ENCODE results near the gene ADCK2.
"Not testable (repeated sequence)": the region's sequence is repeated elsewhere in the genome, so short reads cannot be mapped to it uniquely, and the experiment has no call there.

The ADCK2 gene

GRCh38 chr7:140674899-140675701 lies 2.4 kb downstream of the ADCK2 start:
- no peak for DNase-seq

- DNase-seq: no peak
Observed at GRCh38 chr7:140675726-140676125, 3.0 kb downstream of the ADCK2 start.

DNA sequence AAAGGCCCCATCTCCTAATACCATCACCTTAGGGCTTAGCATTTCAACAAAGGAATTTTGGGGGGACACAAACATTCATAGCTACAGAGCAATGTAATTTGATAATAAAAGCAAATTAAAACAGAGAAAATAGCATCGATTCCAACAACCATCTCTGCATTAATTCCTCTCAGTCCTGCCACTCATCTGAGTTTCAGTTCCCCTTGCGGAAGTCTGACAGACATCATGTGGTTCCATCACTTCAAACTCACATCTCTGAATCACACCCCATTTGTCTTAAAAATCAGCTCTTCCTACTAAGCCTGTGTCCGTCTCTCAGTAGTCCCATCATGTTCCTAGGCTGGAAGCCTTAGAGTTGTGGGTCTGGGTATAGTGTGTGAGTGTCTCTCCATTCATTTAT lies 3.6 kb downstream of the ADCK2 start:
- DNase-seq: no peak

DNA sequence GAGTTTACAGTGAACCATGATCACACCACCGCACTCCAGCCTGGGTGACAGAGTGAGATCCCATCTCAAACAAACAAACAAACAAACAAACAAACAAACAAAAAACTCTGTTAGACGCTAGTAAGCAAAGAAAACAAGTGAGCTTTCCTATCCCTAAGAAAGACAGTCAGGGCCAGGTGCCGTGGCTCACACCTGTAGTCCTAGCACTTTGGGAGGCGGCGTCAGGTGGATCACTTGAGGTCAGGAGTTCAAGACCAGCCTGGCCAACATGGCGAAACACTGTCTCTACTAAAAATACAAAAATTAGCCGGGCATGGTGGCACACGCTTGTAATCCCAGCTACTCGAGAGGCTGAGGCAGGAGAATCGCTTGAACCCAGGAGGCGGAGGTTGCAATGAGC lies 4.2 kb downstream of the ADCK2 start:
- DNase-seq: not testable (repeated sequence)

- DNase-seq: no peak
Observed at GRCh38 chr7:140677496-140677895, 4.8 kb downstream of the ADCK2 start.

GRCh38 chr7:140678081-140678815 lies 5.5 kb downstream of the ADCK2 start:
- no peak for DNase-seq

GRCh38 chr7:140678816-140679130 lies 6.0 kb downstream of the ADCK2 start:
- no peak for DNase-seq

GRCh38 chr7:140679186-140679585 lies 6.4 kb downstream of the ADCK2 start:
- DNase-seq: no peak

DNA sequence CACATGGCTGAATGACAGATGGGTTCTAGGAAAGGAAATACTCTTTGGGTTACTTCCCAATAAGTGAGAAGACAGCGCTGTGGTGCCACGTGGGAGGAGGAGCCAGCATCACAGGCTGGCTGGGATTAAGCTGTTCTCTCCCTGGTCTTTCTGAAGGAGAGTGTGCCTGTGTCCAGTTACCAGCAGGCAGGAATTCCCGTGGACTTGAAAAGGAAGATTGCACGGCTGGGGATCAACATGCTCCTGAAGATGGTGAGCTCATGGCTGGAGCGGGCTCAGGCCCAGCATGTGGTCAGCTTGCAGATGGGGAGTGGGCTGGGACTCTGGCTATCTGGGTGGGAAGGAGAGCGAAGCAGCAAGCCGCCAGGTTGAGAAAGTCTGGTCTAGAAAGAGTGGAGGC lies 8.1 kb downstream of the ADCK2 start:
- DNase-seq: no peak

- no peak for DNase-seq
Observed at GRCh38 chr7:140681766-140682165, 9.0 kb downstream of the ADCK2 start.

DNA sequence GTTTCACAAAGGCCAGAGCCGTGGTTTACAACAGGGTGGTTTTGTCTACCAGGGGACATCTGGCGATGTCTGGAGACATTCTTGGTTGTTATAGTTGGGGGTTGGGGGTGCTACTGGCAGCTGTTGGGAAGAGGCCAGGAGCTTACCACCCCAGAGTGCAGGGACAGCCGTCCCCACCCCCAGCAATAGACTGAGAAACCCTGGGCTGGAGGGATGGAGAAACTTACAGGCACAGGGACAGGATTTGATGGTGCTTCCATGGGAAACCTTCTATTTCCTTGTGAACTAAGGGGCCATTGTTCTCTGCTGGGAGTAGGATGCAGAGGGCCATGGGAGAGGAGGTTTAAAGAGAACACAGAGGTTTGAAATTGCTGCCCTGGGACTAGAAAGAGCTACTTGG lies 10.9 kb downstream of the ADCK2 start:
- no peak for DNase-seq

DNA sequence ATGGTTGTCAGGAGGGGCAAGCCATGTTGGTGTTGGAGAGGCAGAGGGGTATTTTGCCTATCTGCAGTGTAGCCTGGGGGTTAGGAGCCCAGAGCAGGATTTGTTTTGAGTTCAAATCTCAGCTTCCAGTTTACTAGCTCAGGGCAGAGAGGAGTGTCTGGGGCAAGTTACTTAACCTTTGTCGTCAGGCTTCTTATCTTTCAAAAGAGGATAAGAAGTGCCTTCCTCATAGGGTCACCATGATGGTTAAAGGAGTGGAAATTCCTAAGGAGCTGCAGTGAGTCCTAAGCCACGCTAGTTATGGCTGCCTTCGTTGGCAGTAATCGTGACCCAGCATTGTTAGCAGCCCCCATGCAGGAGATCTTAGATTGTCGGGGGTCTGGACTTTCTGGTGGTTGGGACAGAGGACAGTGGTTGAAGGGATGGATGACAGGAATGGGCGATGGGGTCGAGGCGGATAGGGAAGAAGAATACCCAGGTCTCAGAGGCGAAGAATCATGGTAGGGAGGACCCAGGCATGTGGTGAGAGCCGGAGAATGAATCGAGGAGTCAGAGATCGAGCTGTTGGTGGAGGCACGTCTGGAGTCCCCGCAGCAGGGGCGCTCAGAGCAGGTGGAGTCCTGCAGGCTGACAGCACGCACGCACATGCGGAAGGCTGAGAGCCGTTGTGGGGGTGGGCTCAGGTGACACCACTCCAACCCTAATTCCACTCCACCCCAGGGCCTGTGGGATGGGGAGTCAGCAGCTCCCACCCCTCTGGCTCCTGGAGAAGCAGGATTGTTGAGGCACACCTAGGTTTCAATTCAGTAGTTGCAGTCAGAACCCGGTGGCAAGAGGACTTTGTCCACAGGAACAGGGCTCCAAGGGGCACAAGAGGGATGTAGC lies 11.6 kb downstream of the ADCK2 start:
- DNase-seq: no peak

DNA sequence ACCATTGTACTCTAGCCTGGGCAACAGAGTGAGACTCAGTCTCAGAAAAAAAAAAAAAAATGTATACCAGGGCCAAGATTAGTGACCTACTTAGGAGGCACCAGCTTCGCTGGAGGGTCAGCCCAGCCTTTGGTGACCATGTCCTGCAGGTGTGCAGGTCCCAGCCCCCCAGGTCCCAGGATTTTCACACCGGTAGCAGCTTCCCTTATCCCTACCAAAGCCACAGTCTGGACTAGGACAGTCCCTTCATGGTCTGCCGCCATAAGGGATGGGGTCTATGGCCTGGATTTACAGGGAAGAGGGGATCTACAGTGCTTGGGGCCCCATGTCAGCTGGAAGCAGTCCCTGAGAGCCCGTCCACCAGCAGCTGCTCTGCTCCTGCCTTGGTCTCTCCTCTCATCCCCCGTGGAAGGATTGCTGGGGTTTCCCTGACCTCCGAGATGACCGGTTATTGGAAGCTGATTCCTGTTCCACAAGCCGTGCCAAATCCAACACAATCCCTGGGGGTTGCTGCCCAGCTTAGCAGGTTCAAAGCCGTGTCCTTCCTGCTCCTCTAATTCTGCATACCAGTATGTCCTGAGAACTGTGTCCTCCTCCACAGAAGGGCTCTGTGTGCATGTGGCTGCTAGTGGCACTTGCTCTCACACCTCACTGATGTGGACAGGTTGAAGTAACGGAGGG lies 12.8 kb downstream of the ADCK2 start:
- DNase-seq: no peak

DNA sequence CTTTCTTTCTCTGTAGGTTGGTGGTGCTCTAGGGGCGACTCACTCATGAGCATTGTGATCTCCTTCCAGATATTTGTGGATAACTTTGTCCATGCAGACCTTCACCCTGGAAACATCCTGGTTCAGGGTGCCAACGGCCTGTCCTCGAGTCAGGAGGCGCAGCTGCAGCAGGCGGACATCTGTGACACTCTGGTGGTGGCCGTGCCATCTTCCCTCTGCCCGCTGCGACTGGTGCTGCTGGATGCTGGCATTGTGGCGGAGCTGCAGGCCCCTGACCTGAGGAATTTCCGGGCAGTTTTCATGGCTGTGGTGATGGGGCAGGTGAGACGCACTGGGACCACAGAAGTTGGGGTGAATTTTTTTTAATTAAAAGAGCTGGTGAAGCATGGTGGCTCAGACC lies 14.2 kb downstream of the ADCK2 start:
- no peak for DNase-seq

DNA sequence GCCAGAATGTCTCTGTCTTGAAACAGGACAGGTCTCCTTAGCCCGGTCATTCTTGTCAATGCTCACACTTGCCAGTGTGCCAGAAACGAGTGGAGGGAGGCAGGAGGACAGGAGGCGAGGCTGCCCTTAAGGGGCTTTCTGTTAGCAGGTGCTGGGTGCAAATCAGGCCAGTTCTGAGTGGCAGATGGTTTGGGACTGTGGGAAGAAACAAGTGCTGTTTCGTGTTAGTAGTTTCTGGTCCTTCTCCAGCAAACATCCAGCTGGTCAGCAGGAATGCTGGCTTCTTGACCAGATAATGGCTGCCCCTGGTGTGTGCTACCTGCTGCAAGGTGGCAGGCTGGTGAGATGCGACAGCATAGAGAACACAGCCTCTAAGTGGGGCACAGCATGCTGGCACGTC lies 15.6 kb downstream of the ADCK2 start:
- DNase-seq: no peak

- DNase-seq: no peak
Observed at GRCh38 chr7:140689199-140690152, 16.7 kb downstream of the ADCK2 start.

GRCh38 chr7:140691376-140692045 lies 18.8 kb downstream of the ADCK2 start:
- no peak for DNase-seq

- not testable (repeated sequence) for DNase-seq
Observed at GRCh38 chr7:140693849-140694248, 21.1 kb downstream of the ADCK2 start.

DNA sequence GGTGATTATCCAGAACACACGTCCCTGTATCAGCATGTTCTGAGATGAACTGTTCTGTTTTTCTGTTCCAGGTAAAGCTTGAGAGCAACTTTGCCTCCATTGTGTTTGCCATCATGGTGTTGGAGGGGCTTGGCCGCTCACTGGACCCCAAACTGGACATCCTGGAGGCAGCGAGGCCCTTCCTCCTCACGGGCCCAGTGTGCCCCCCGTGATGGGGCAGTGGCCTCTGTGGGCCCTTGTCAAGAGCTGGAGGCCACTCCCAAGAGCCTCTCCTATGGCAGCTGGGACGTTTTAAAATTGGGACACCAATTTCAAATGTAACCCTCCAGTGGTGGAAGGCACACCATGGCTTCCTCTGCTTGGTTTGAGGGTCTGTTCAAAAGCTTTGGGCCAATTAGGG lies 21.8 kb downstream of the ADCK2 start:
- no peak for DNase-seq

DNA sequence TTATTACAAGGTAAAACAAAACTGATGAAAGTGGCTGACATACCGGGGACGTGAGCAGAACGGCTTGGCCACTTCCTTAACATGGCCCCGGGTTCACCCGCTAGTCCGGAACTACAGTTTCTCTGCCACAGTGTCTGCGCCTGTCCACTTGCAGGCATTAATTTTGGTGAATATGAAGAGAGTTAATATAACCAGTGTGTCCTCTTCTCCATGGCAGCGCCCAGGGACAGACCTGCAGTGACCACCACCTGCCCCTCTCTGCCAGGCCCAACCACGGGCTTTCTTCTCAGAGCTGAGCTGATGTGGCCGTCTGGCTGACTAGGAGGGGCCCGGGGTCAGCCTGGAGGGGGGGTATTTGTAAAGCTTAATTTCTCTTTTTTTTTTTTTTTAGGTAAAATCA lies 22.6 kb downstream of the ADCK2 start:
- DNase-seq: no peak

DNA sequence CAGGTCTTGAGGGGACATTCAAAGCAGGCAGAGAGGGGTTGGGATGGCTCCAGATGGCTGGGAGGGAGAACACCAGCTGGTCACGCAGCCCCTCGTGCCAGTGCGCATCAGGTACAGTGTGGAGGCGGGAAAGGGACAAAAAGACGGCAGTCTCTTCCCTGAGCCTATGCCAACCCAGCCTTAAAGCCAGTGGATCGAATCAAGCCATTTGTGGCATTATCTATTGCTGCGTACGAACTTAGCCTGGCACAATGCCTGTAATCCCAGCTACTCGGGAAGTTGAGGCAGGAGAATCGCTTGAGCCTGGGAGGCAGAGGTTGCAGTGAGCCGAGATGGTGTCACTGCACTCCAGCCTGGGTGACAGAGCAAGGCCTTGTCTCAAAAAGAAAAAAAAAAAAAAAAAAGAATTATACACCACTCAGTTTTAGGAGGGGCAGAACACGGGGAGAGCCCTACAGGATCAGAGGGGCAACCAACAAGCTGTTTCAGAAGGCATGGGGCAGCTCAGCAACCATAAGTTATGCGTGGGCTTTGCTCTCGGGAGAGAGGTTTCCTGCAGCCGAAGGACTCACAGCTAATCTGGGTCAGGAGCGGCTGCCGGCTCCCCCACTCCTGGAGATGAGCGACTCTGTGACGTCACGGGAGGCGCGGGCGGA lies 23.4 kb downstream of the ADCK2 start:
- DNase-seq: peak; percentile 94

Measured in stimulated activated naive CD4-positive, alpha-beta T cell treated with Interleukin-2 at 50 U/mL for 16 hours (primary cell).